Right lobe of liver (tissue), 6 donors: ENCODE measurements around the gene RANBP3L. TPM values are rescaled to one million over a fixed set of nuclear protein-coding genes. Genes with fewer than 3 reads are reported as not detected.

Experiments
- ATAC-seq, 4 donors: fragments of 200-7000 bp; cut with Tn5 transposase; one replicate each; pipeline ENCODE4 v1.9.1; 2020; ENCODE audit warnings: mild to moderate bottlenecking in 4 of 4, moderate library complexity in 4 of 4
- DNase-seq, 3 donors: peaks; one replicate each; pipeline ENCODE4 v3.0.0-alpha.2; 2020
- H3K27ac ChIP-seq, 3 donors: fragments of 200-600 bp; one replicate each; pipeline ENCODE4 v1.8.0; 2022
- H3K27me3 ChIP-seq, 2 donors: fragments of 200-600 bp; one replicate each; pipeline ENCODE4 v1.8.0; 2022
- H3K36me3 ChIP-seq, 4 donors: fragments of 200-600 bp; sonication (generic) in 1 of 4; one replicate each; pipeline versions ENCODE4 v1.5.1 to v1.8.0; 2017 to 2022; ENCODE audit warnings: control low read depth in 1 of 4
- H3K4me1 ChIP-seq, 4 donors: fragments of 200-600 bp; sonication (generic) in 1 of 4; one replicate each; pipeline versions ENCODE4 v1.5.1 to v1.8.0; 2017 to 2022; ENCODE audit warnings: control low read depth in 1 of 4
- H3K4me3 ChIP-seq, 3 donors: fragments of 200-600 bp; one replicate each; pipeline ENCODE4 v1.8.0; 2022
- H3K9me3 ChIP-seq, 4 donors: fragments of 200-600 bp; sonication (generic) in 1 of 4; one replicate each; pipeline versions ENCODE4 v1.5.1 to v1.8.0; 2017 to 2022; ENCODE audit warnings: control low read depth in 1 of 4
- CTCF ChIP-seq, 4 donors: fragments of 200-600 bp in 3 of 4; fragments of 450-650 bp in 1 of 4; IDR thresholded peaks; one replicate each; pipeline versions ENCODE4 v1.5.1 to v1.8.0; 2016 to 2022; ENCODE audit warnings: antibody characterized with exemption in 4 of 4, mild to moderate bottlenecking in 2 of 4
- POLR2A ChIP-seq: fragments of 450-650 bp; IDR thresholded peaks from one replicate; pipeline ENCODE4 v1.6.1; 2017; ENCODE audit warnings: antibody characterized with exemption, mild to moderate bottlenecking
- WGBS: methylation state at CpG from one replicate; pipeline ENCODE4 v1.1.6; 2018; ENCODE audit warnings: low coverage, low lambda C conversion rate; ENCODE audit not compliant: insufficient coverage; ENCODE audit errors: missing lambda C conversion rate; 5-methylcytosine and 5-hydroxymethylcytosine counted together
- intact Hi-C, 2 donors: fragments of 100-400 bp; cut with DNase I; formaldehyde crosslinking; loops; one replicate each; pipeline versions ENCODE4 v1.11.2 to v1.14.1; 2022
- total RNA-seq, 6 experiments: library from RNA; depleted of rRNA in 2 of 6; stranded (reverse); fragments of >200 nt in 2 of 6; fragmentation: NEBNext Ultra II Directional in 3 of 6; extraction: Animal tissue kit (Norgen Biotek cat#: 25700) in 3 of 6; gene quantifications; one replicate each; pipeline versions ENCODE4 v1.1.0 to v1.2.4, GENCODE V29; 2016 to 2023
- donor health status: DM: no; HTN: yes; CAD: no.
- donor health status: DM: no; HTN: no; CAD: no.
- donor health status: DM: no; HTN: no; CAD: no.
- donor health status: DM: no; HTN: yes; CAD: no.
- donor health status: DM: no; HTN: yes; CAD: no.

The RANBP3L gene
- total RNA-seq, 6 experiments from 2014 or later: 0.22 to 5.0 (median 1.3) TPM

DNA sequence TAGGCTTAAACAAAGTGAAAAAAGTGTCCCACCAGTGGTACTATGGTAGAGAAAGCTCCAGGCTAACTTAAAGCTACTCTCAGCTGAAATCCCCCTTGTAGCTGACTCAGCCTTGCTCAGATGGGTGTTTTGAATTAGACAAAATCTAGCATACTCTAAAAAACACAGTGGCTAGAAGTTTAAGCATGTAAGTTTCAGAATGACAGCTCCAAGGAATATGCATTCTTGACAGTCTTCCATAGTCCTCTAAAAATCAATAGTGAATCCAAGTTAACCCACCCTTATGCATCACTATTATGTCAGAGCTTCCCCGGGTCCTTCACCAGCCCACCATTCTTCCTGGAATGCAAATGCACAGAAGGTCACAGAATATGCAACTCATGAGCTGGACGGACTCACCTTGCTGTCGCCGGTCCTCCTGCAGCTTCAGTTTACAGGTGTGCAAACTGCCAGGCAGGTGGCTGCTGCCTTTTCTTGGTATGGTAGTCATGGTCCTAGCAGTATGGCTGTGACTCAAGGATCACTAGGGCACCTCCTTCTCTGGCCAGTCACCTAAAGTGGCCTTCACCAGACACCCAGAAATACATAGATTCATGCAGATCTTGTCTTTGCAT lies 668 bp downstream of the RANBP3L start:
- H3K27me3 ChIP-seq: no peaks in the 10 kb centered on the region
- 15% methylated on average over 4 of the region's 4 CpGs for whole genome bisulfite sequencing
- peak; percentile 6 to 39 (median 22) for ATAC-seq
- intact Hi-C loops: loop anchor here in 1 of 2 donors (5.0 kb wide), 1 partner anchor 59 kb away; the partner anchor contains the start of gene NADK2
- H3K4me1 ChIP-seq: peaks cover 0 to 43% (median 4%) of the 10 kb centered on the region in 4 donors
- no peaks in the 10 kb centered on the region for H3K36me3 ChIP-seq
- TF ChIP-seq CTCF (IDR thresholded peaks at IDR 0.05) (no peak), POLR2A (no peak)
- H3K27ac ChIP-seq: peak overlapping the region; percentile 63 to 85 (median 81)
- DNase-seq: peak; percentile 22 to 51 (median 48)
- no peaks in the 10 kb centered on the region for H3K9me3 ChIP-seq
- H3K4me3 ChIP-seq: peak overlapping the region in 2 of 3 donors; percentile 31 to 36

GRCh38 chr5:36300191-36300926 lies 1.3 kb downstream of the RANBP3L start:
- peak overlapping the region in 1 of 3 donors; percentile 31 for H3K4me3 ChIP-seq
- H3K4me1 ChIP-seq: peaks cover 0 to 39% (median 3%) of the 10 kb centered on the region in 4 donors
- no peaks in the 10 kb centered on the region for H3K36me3 ChIP-seq
- H3K9me3 ChIP-seq: no peaks in the 10 kb centered on the region
- DNase-seq (no peak), ATAC-seq (no peak)
- 17% methylated on average over 3 of the region's 3 CpGs for WGBS
- peak overlapping the region; percentile 8 to 85 (median 81) for H3K27ac ChIP-seq
- TF ChIP-seq POLR2A (no peak), CTCF (IDR thresholded peaks at IDR 0.05) (no peak)
- H3K27me3 ChIP-seq: no peaks in the 10 kb centered on the region
- intact Hi-C loops: loop anchor here in 1 of 2 donors (5.0 kb wide), 1 partner anchor 58 kb away; the partner anchor contains the start of gene NADK2

GRCh38 chr5:36298552-36298951 lies 3.1 kb downstream of the RANBP3L start:
- TF ChIP-seq CTCF (IDR thresholded peaks at IDR 0.05) (no peak), POLR2A (no peak)
- H3K4me3 ChIP-seq: no peak overlapping the region
- H3K27me3 ChIP-seq: no peaks in the 10 kb centered on the region
- ATAC-seq: no peak
- no peaks in the 10 kb centered on the region for H3K9me3 ChIP-seq
- intact Hi-C loops: no loop called here
- DNase-seq: no peak
- peaks cover 0 to 29% (median 3%) of the 10 kb centered on the region in 4 donors for H3K4me1 ChIP-seq
- H3K36me3 ChIP-seq: no peaks in the 10 kb centered on the region
- H3K27ac ChIP-seq: peak overlapping the region in 1 of 3 donors; percentile 13

DNA sequence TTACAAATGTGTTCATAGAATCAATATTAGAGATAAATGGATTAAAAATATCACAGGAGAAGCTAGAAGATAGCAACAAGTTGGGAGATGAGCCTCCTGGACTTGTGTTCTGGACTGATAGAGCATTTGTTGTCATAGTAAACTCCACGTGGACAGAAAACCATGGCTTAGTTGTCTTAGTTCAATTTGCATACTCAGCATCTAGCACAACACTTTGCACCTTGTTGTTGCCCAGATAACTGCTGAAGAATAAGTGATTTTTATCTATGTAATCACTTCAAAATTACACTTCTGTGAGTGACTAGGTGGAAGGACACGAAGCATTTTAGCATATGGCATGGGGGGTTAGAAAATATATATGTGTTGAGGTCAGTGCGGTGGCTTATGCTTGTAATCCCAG lies 4.0 kb downstream of the RANBP3L start:
- DNase-seq (no peak), ATAC-seq (no peak)
- peaks cover 0 to 25% (median 1%) of the 10 kb centered on the region in 4 donors for H3K4me1 ChIP-seq
- no peak for TF ChIP-seq POLR2A
- no peak for TF ChIP-seq CTCF (IDR thresholded peaks at IDR 0.05)
- intact Hi-C loops: no loop called here
- WGBS: 77% methylated on average over 3 of the region's 3 CpGs
- no peaks in the 10 kb centered on the region for H3K36me3 ChIP-seq
- H3K27me3 ChIP-seq: no peaks in the 10 kb centered on the region
- no peak overlapping the region for H3K4me3 ChIP-seq
- no peaks in the 10 kb centered on the region for H3K9me3 ChIP-seq
- H3K27ac ChIP-seq: no peak overlapping the region
